ENCODE measurements around the gene C2CD5.

Gene C2CD5

DNA sequence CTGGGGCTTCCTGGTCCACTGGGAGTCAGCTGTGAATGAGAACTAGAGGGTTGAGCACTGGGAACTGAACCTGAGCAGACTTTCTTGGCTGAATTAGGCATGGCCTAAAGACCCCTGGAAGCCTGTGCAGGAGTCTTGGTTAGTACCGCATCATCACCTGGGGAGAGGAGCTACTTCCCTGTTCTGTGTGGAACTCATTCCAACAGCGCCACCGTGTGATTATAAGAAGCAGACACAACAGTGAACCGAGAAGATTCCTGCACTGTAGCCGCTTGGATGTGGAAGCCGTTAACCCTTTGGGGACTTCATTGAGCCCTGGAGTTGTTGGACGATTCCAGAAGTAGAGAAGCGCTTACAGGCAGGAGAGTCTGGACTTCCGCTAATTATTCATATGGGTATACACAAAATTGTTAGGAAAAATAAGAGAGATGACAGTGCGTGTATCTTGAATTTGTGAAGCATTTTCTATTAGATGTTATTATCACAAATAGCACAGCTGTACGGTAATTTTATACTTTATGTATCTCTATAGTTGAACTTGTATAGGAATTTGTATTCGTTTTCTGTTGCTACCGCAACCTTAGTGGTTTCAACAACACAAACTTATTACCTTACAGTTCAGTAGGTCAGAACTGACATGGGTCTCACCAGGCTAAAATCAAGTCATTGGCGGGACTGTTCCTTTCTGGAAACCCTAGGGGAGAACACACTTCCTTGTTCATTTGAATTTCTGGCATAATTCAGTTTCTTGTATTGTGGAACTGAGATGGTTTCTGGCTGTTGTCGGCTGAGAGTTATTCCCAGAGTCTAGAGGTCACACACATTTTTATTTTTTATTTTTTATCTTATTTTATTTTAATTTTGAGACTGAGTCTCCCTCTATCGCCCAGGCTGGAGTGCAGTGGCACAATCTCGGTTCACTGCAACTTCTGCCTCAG, 100.7 kb downstream of the C2CD5 start:
- H3K27ac ChIP-seq, result no peak overlapping the region
- ChIA-PET POLR2A (ENCODE audit: low non-redundant PET) (no interaction called here), CTCF (interaction anchor here (0.7 to 1.3 kb wide), 2 partner anchors 108 to 356 kb away, joined by 3 read pairs; no protein-coding TSS in a partner anchor)
- peak; percentile 43 for DNase-seq (ENCODE audit: low spot score)
- peak; percentile 58 for TF ChIP-seq CTCF (conservative IDR thresholded peaks at IDR 0.05; ENCODE audit: low read depth)

GRCh38 chr12:22437031-22437806, 107.1 kb downstream of the C2CD5 start:
- CTCF ChIA-PET, result interaction anchor here (0.6 to 0.7 kb wide), 6 partner anchors 25 to 952 kb away, joined by 3 to 4 read pairs (median 3); no protein-coding TSS in a partner anchor
- peak overlapping the region; percentile 78 for H3K27ac ChIP-seq
- peak; percentile 13 for DNase-seq (ENCODE audit: low spot score)
- no peak for TF ChIP-seq CTCF (conservative IDR thresholded peaks at IDR 0.05; ENCODE audit: low read depth)
- POLR2A ChIA-PET (ENCODE audit: low non-redundant PET), result no interaction called here

- ChIA-PET CTCF (no interaction called here), POLR2A (ENCODE audit: low non-redundant PET) (no interaction called here)
- TF ChIP-seq CTCF (conservative IDR thresholded peaks at IDR 0.05; ENCODE audit: low read depth), result no peak
- no peak overlapping the region for H3K27ac ChIP-seq
- no peak for DNase-seq (ENCODE audit: low spot score)
Observed at GRCh38 chr12:22435583-22435982, 108.8 kb downstream of the C2CD5 start.

GRCh38 chr12:22431693-22432251, 112.6 kb downstream of the C2CD5 start:
- no peak for DNase-seq (ENCODE audit: low spot score)
- CTCF ChIA-PET, result no interaction called here
- H3K27ac ChIP-seq, result no peak overlapping the region
- no peak for TF ChIP-seq CTCF (conservative IDR thresholded peaks at IDR 0.05; ENCODE audit: low read depth)
- POLR2A ChIA-PET (ENCODE audit: low non-redundant PET), result no interaction called here

DNA sequence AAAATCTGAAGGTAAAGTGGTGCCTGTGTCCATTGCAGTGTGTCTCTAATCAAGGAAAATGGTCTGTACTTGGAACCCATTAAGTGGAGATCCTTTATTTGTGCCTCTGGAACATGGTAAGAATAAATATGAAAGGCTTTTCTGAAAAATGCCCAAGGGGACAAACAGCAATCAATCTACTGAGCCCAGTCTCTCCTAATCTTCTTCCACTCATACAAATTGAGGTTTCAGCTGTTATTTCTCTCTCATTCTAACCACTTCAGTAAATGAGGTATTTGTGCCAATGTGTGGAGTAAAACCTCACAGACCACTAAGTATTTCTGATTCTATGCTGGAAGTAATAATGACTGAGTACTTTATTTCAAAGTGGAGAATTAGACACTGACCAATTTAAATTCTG, 127.5 kb downstream of the C2CD5 start:
- no peak overlapping the region for H3K27ac ChIP-seq
- ChIA-PET POLR2A (ENCODE audit: low non-redundant PET) (no interaction called here), CTCF (interaction anchor here (0.6 kb wide), 1 partner anchor 1289 kb away, joined by 4 read pairs; no protein-coding TSS in a partner anchor)
- TF ChIP-seq CTCF (conservative IDR thresholded peaks at IDR 0.05; ENCODE audit: low read depth), result no peak
- DNase-seq (ENCODE audit: low spot score), result no peak

Measured in RWPE1 (cell line).